DND-41 (cell line): Measurements from ENCODE around the gene ST3GAL4.

Experiments used
- CTCF ChIP-seq: IDR thresholded peaks from 2 replicates; pipeline ENCODE4 v1.5.1; 2012; ENCODE audit warnings: borderline replicate concordance, low read length, moderate library complexity, mild to moderate bottlenecking; ENCODE audit not compliant: poor library complexity, severe bottlenecking; ENCODE audit errors: extremely low read depth
- EZH2 ChIP-seq: IDR thresholded peaks from 3 replicates; pipeline ENCODE4 v1.6.1; 2012; ENCODE audit warnings: borderline replicate concordance, low read depth, mild to moderate bottlenecking, moderate library complexity, low read length, inconsistent platforms; ENCODE audit not compliant: severe bottlenecking

DNA sequence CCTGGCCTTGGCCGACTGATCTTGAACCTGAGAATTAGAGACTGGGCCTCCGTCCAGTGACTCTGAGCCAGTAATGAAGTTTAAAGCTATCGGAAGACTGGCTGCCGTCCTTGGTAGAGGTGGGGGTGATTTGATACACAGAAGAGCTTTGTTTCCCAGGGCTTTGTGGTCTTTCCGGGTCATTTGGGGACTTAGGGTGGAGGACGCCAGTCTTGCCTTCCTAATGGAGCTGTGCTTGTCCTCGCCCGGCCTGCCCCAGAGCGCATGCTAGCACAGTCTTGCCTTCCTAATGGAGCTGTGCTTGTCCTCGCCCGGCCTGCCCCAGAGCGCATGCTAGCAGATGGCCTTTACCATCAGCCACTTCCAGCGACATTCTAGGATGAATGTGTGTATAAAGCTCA is 65.8 kb downstream of the ST3GAL4 start:
- TF ChIP-seq CTCF (no peak), EZH2 (no peak)
